B cell (primary cell): ENCODE results near the gene JPH3. TPM values are rescaled to one million over a fixed set of nuclear protein-coding genes. Genes with fewer than 3 reads are reported as not detected.

Source experiments
- ATAC-seq: fragments of 200-7000 bp; cut with Tn5 transposase; one replicate; pipeline ENCODE4 v1.10.0; 2021; ENCODE audit warnings: low read depth, mild to moderate bottlenecking, moderate number of reproducible peaks, moderate library complexity
- CTCF ChIA-PET: fragments of 350-600 bp; sonication (Branson Sonifier 250); formaldehyde crosslinking; loops from one replicate; lab custom pipeline; 2021; ENCODE audit warnings: antibody characterized with exemption, inconsistent platforms; lab: Charles Lee
- POLR2A ChIA-PET: fragments of 350-600 bp; sonication (Branson Sonifier 250); formaldehyde crosslinking; loops from one replicate; lab custom pipeline; 2021; ENCODE audit warnings: antibody characterized with exemption; lab: Charles Lee
- DNase-seq: peaks from one replicate; pipeline ENCODE4 v3.0.0; 2013
- H2AFZ ChIP-seq: 2 replicates; pipeline ENCODE4 v1.6.1; 2012; ENCODE audit warnings: mild to moderate bottlenecking, low read depth, low read length; ENCODE audit not compliant: insufficient read depth, poor library complexity, severe bottlenecking
- H3K27ac ChIP-seq, 2 donors: 1 replicate in 1 of 2; 2 replicates in 1 of 2; pipeline ENCODE4 v1.5.1; 2012 to 2013; ENCODE audit warnings: low read length in 2 of 2, mild to moderate bottlenecking in 2 of 2, moderate library complexity in 1 of 2
- H3K27me3 ChIP-seq, 4 experiments: fragments of 200-600 bp in 1 of 4; sonication (generic) in 1 of 4; replicated peaks in 1 of 4; 1 replicate in 2 of 4; 2 replicates in 2 of 4; pipeline versions ENCODE4 v1.6.1 to v1.7.0; 2013 to 2016; ENCODE audit warnings: low read length in 3 of 4, mild to moderate bottlenecking in 2 of 4, mixed read lengths in 1 of 4, moderate library complexity in 1 of 4; ENCODE audit not compliant: insufficient read depth in 4 of 4, control insufficient read depth in 3 of 4; ENCODE audit errors: control extremely low read depth in 1 of 4
- H3K36me3 ChIP-seq, 2 experiments: replicated peaks in 1 of 2; 1 replicate in 1 of 2; 2 replicates in 1 of 2; pipeline versions ENCODE4 v1.6.1 to v1.7.1; 2013; ENCODE audit warnings: low read length in 1 of 2; ENCODE audit not compliant: insufficient read depth in 2 of 2, control insufficient read depth in 1 of 2; ENCODE audit errors: control extremely low read depth in 1 of 2, extremely low read depth in 1 of 2
- H3K4me1 ChIP-seq, 2 donors: fragments of 200-600 bp in 1 of 2; sonication (generic) in 1 of 2; 1 replicate in 1 of 2; 2 replicates in 1 of 2; pipeline versions ENCODE4 v1.5.1 to v1.6.1; 2013 to 2017; ENCODE audit warnings: low read length in 2 of 2; ENCODE audit not compliant: control insufficient read depth in 2 of 2, insufficient read depth in 2 of 2
- H3K4me2 ChIP-seq: replicated peaks from 2 replicates; pipeline ENCODE3; 2012; ENCODE audit warnings: mild to moderate bottlenecking, low read depth, low read length; ENCODE audit not compliant: poor library complexity, severe bottlenecking
- H3K4me3 ChIP-seq, 5 experiments: fragments of 200-600 bp in 1 of 5; sonication (generic) in 1 of 5; 1 replicate in 3 of 5; 2 replicates in 2 of 5; pipeline versions ENCODE4 v1.5.1 to v1.7.0; 2011 to 2016; ENCODE audit warnings: low read length in 4 of 5, mild to moderate bottlenecking in 4 of 5, low read depth in 2 of 5, control low read depth in 1 of 5, moderate library complexity in 1 of 5; ENCODE audit not compliant: insufficient read depth in 1 of 5; ENCODE audit errors: control extremely low read depth in 1 of 5, extremely low read depth in 1 of 5
- H3K79me2 ChIP-seq: fragments of 200-600 bp; sonication (generic); one replicate; pipeline ENCODE4 v1.6.0; 2016; ENCODE audit warnings: low read length; ENCODE audit not compliant: control insufficient read depth, insufficient read depth
- H3K9ac ChIP-seq: fragments of 200-600 bp; sonication (generic); 2 replicates; pipeline ENCODE4 v1.6.1; 2017; ENCODE audit warnings: mild to moderate bottlenecking, low read length, moderate library complexity
- H3K9me3 ChIP-seq, 3 donors: one replicate each; pipeline versions ENCODE4 v1.6.1 to v1.7.1; 2013; ENCODE audit warnings: low read length in 2 of 3; ENCODE audit not compliant: control insufficient read depth in 2 of 3, insufficient read depth in 1 of 3; ENCODE audit errors: control extremely low read depth in 1 of 3
- H4K20me1 ChIP-seq: 2 replicates; pipeline ENCODE4 v1.6.0; 2012; ENCODE audit warnings: mild to moderate bottlenecking, low read length; ENCODE audit not compliant: insufficient read depth, control insufficient read depth, poor library complexity, severe bottlenecking
- H3K27ac Mint-ChIP-seq: one replicate; pipeline ENCODE4 v1.8.0; 2021; ENCODE audit warnings: mixed read lengths
- H3K27me3 Mint-ChIP-seq: one replicate; pipeline ENCODE4 v1.8.0; 2021; ENCODE audit warnings: mixed read lengths
- H3K4me1 Mint-ChIP-seq: one replicate; pipeline ENCODE4 v1.8.0; 2021; ENCODE audit warnings: mixed read lengths
- H3K4me3 Mint-ChIP-seq: one replicate; pipeline ENCODE4 v1.8.0; 2021; ENCODE audit warnings: mixed read lengths
- H3K9me3 Mint-ChIP-seq: one replicate; pipeline ENCODE4 v1.8.0; 2022; ENCODE audit warnings: mixed read lengths; ENCODE audit not compliant: insufficient read depth
- EZH2 ChIP-seq: IDR thresholded peaks from 2 replicates; pipeline ENCODE4 v1.6.1; 2012; ENCODE audit warnings: borderline replicate concordance, low read depth, mild to moderate bottlenecking, moderate library complexity, low read length; ENCODE audit not compliant: insufficient read depth, poor library complexity, severe bottlenecking
- WGBS: methylation state at CpG from one replicate; pipeline ENCODE4 v1.1.5; 2013; ENCODE audit warnings: missing lambda C conversion rate; ENCODE audit not compliant: insufficient coverage; 5-methylcytosine and 5-hydroxymethylcytosine counted together
- intact Hi-C: fragments of 100-400 bp; cut with micrococcal nuclease; formaldehyde crosslinking; loops from one replicate; pipeline ENCODE4 v1.10.0; 2022
- polyA plus RNA-seq: library from polyadenylated mRNA; depleted of rRNA; stranded (reverse); fragments of >200 nt; gene quantifications from 2 replicates; pipeline ENCODE4 v1.2.3, GENCODE V29; 2012
- total RNA-seq, 2 donors: library from RNA; stranded (reverse); fragments of 120-200 nt in 1 of 2; gene quantifications; 1 replicate in 1 of 2; 2 replicates in 1 of 2; pipeline versions ENCODE4 v1.2.3 to v1.2.4, GENCODE V29; 2013 to 2022
- TF ChIP-seq, protein P1 (sequence below): fragments of 200-600 bp; IDR thresholded peaks from one replicate; pipeline ENCODE4 v1.8.0; 2022; ENCODE audit warnings: antibody characterized with exemption, mild to moderate bottlenecking

The JPH3 gene
- total and polyA plus RNA-seq, 2 donors (not counting 1 experiment from before 2014, with no cell fraction given): not detected

DNA sequence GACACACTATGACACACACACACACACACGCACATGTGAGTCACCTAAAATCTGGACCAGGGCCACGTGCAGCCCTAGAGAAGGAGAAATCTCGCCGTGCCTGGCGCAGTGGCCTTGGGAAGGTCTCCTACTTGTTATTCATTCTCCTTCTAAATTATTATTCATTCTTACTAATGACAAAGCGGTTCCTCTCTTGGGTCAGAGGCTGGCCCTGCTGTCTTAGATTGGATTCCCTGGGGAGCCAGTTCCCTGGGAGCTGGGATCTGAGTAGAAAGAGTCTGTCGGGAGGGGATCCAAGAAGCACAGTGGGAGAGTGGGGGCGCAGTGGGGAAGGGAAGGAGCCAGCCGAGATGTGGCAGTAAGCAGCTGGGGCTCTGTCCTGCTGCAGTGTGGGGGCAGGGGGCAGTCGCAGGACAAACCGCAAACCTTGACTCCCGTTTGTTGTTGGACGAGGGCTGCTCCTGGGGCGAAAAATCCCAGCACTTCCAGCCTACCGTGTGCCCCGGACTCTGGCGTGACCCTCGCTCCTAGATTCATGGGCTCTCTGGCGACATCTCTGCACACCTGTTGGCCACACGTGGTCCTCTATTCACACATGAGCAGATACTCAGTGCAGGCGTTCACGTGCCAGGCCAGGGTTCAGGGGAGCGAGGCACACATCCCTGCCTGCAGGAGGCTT is 18.7 kb upstream of the JPH3 start:
- intact Hi-C loops: no loop called here
- H3K4me1 Mint-ChIP-seq: peaks cover under 1% of the 10 kb centered on the region
- ChIA-PET CTCF (interaction anchor here (0.9 kb wide), 1 partner anchor 185 kb away, joined by 3 read pairs; no protein-coding TSS in a partner anchor), POLR2A (no interaction called here)
- no peak overlapping the region for H3K4me3 Mint-ChIP-seq
- no peak overlapping the region for H3K4me2 ChIP-seq
- DNase-seq: no peak
- peaks cover 57% of the 10 kb centered on the region for H3K27me3 Mint-ChIP-seq
- H2AFZ ChIP-seq: no peak overlapping the region
- no peak overlapping the region for H3K27ac ChIP-seq
- peaks cover 0 to 8% (median 1%) of the 10 kb centered on the region in 4 experiments for H3K27me3 ChIP-seq
- no peaks in the 10 kb centered on the region for H3K36me3 ChIP-seq
- H3K9me3 ChIP-seq: peaks cover 0 to 9% (median 0%) of the 10 kb centered on the region in 3 donors
- H3K27ac Mint-ChIP-seq: no peak overlapping the region
- 66% methylated on average over 18 of the region's 23 CpGs for WGBS
- H3K79me2 ChIP-seq: no peaks in the 10 kb centered on the region
- no peak for ATAC-seq
- no peak overlapping the region for H3K9ac ChIP-seq
- no peaks in the 10 kb centered on the region for H3K9me3 Mint-ChIP-seq
- no peaks in the 10 kb centered on the region for H4K20me1 ChIP-seq
- TF ChIP-seq, protein P1, sequence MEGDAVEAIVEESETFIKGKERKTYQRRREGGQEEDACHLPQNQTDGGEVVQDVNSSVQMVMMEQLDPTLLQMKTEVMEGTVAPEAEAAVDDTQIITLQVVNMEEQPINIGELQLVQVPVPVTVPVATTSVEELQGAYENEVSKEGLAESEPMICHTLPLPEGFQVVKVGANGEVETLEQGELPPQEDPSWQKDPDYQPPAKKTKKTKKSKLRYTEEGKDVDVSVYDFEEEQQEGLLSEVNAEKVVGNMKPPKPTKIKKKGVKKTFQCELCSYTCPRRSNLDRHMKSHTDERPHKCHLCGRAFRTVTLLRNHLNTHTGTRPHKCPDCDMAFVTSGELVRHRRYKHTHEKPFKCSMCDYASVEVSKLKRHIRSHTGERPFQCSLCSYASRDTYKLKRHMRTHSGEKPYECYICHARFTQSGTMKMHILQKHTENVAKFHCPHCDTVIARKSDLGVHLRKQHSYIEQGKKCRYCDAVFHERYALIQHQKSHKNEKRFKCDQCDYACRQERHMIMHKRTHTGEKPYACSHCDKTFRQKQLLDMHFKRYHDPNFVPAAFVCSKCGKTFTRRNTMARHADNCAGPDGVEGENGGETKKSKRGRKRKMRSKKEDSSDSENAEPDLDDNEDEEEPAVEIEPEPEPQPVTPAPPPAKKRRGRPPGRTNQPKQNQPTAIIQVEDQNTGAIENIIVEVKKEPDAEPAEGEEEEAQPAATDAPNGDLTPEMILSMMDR: no peak
- no peak for TF ChIP-seq EZH2
- H3K4me3 ChIP-seq: no peak overlapping the region
- H3K4me1 ChIP-seq: no peaks in the 10 kb centered on the region

DNA sequence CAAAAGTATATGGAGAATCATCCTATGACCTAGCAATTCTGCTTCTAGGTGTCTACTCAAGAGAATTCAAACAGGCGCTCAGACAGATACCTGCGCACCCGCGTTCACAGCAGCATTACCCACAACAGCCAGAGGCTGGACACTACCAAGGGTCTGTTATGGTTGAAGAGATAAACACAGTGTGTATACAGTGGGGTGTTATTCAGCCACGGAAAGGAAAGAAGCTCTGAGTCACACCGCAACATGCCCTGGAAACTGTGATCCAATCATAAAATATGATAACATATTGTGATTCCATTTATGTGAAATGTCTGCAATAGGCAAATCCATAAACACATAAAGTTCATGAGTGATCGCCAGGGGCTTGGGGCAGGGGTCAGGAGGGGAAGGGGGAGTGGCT is 18.0 kb upstream of the JPH3 start:
- intact Hi-C loops: no loop called here
- H3K4me3 Mint-ChIP-seq: no peak overlapping the region
- no peaks in the 10 kb centered on the region for H3K36me3 ChIP-seq
- ChIA-PET POLR2A (no interaction called here), CTCF (no interaction called here)
- peaks cover 0 to 8% (median 1%) of the 10 kb centered on the region in 4 experiments for H3K27me3 ChIP-seq
- H2AFZ ChIP-seq: no peak overlapping the region
- ATAC-seq (no peak), DNase-seq (no peak)
- H3K9me3 ChIP-seq: peaks cover 0 to 9% (median 0%) of the 10 kb centered on the region in 3 donors
- H3K27me3 Mint-ChIP-seq: peaks cover 57% of the 10 kb centered on the region
- H3K9me3 Mint-ChIP-seq: no peaks in the 10 kb centered on the region
- H3K27ac ChIP-seq: no peak overlapping the region
- no peak overlapping the region for H3K4me2 ChIP-seq
- H4K20me1 ChIP-seq: no peaks in the 10 kb centered on the region
- no peak overlapping the region for H3K4me3 ChIP-seq
- no peak overlapping the region for H3K27ac Mint-ChIP-seq
- peaks cover 2% of the 10 kb centered on the region for H3K4me1 Mint-ChIP-seq
- H3K79me2 ChIP-seq: no peaks in the 10 kb centered on the region
- no CpG with 5 or more reads among the region's 7 CpGs for WGBS
- no peak for TF ChIP-seq EZH2
- H3K4me1 ChIP-seq: no peaks in the 10 kb centered on the region
- H3K9ac ChIP-seq: no peak overlapping the region
